ENCODE data around the gene LHFPL6.

Gene LHFPL6

GRCh38 chr13:39414339-39414738, 188.7 kb downstream of the LHFPL6 start:
- Mint-ChIP-seq H3K9me3 (no peaks in the 10 kb centered on the region), H3K4me1 (peaks cover 47% of the 10 kb centered on the region), H3K36me3 (ENCODE audit: low read depth) (no peaks in the 10 kb centered on the region), H3K4me3 (no peak overlapping the region), H3K27me3 (ENCODE audit: low read depth, poor library complexity) (peaks cover 3% of the 10 kb centered on the region), H3K27ac (no peak overlapping the region)
- no peak for DNase-seq
- TF ChIP-seq CTCF (IDR thresholded peaks at IDR 0.05), result no peak

GRCh38 chr13:39411511-39411910, 191.5 kb downstream of the LHFPL6 start:
- Mint-ChIP-seq H3K4me3 (no peak overlapping the region), H3K4me1 (peaks cover 23% of the 10 kb centered on the region)

GRCh38 chr13:39410964-39411363, 192.0 kb downstream of the LHFPL6 start:
- Mint-ChIP-seq H3K9me3 (no peaks in the 10 kb centered on the region), H3K4me1 (peaks cover 22% of the 10 kb centered on the region), H3K4me3 (no peak overlapping the region), H3K27ac (no peak overlapping the region), H3K36me3 (ENCODE audit: low read depth) (no peaks in the 10 kb centered on the region), H3K27me3 (ENCODE audit: low read depth, poor library complexity) (no peaks in the 10 kb centered on the region)
- no peak for DNase-seq
- TF ChIP-seq CTCF (IDR thresholded peaks at IDR 0.05), result no peak

More at GRCh38 chr13:39411511-39411910, 191.5 kb downstream of the LHFPL6 start:
- Mint-ChIP-seq H3K27me3 (ENCODE audit: low read depth, poor library complexity) (no peaks in the 10 kb centered on the region), H3K36me3 (ENCODE audit: low read depth) (no peaks in the 10 kb centered on the region), H3K9me3 (no peaks in the 10 kb centered on the region), H3K27ac (no peak overlapping the region)
- DNase-seq, result no peak
- no peak for TF ChIP-seq CTCF (IDR thresholded peaks at IDR 0.05)

- Mint-ChIP-seq H3K36me3 (ENCODE audit: low read depth) (no peaks in the 10 kb centered on the region), H3K27me3 (ENCODE audit: low read depth, poor library complexity) (no peaks in the 10 kb centered on the region), H3K9me3 (no peaks in the 10 kb centered on the region), H3K4me1 (peaks cover 22% of the 10 kb centered on the region), H3K27ac (no peak overlapping the region), H3K4me3 (no peak overlapping the region)
- no peak for DNase-seq
- no peak for TF ChIP-seq CTCF (IDR thresholded peaks at IDR 0.05)
Measured at GRCh38 chr13:39410096-39410901, 192.7 kb downstream of the LHFPL6 start.

GRCh38 chr13:39408512-39408911, 194.5 kb downstream of the LHFPL6 start:
- Mint-ChIP-seq H3K4me1 (peaks cover 24% of the 10 kb centered on the region), H3K9me3 (no peaks in the 10 kb centered on the region)

More at GRCh38 chr13:39408512-39408911, 194.5 kb downstream of the LHFPL6 start:
- Mint-ChIP-seq H3K4me3 (no peak overlapping the region), H3K27ac (no peak overlapping the region), H3K27me3 (ENCODE audit: low read depth, poor library complexity) (no peaks in the 10 kb centered on the region), H3K36me3 (ENCODE audit: low read depth) (no peaks in the 10 kb centered on the region)
- no peak for DNase-seq
- no peak for TF ChIP-seq CTCF (IDR thresholded peaks at IDR 0.05)
